ENCODE data around the gene NRF1.
"Not testable (repeated sequence)": the region's sequence is repeated elsewhere in the genome, so short reads cannot be mapped to it uniquely, and the experiment has no call there.

The NRF1 gene

DNA sequence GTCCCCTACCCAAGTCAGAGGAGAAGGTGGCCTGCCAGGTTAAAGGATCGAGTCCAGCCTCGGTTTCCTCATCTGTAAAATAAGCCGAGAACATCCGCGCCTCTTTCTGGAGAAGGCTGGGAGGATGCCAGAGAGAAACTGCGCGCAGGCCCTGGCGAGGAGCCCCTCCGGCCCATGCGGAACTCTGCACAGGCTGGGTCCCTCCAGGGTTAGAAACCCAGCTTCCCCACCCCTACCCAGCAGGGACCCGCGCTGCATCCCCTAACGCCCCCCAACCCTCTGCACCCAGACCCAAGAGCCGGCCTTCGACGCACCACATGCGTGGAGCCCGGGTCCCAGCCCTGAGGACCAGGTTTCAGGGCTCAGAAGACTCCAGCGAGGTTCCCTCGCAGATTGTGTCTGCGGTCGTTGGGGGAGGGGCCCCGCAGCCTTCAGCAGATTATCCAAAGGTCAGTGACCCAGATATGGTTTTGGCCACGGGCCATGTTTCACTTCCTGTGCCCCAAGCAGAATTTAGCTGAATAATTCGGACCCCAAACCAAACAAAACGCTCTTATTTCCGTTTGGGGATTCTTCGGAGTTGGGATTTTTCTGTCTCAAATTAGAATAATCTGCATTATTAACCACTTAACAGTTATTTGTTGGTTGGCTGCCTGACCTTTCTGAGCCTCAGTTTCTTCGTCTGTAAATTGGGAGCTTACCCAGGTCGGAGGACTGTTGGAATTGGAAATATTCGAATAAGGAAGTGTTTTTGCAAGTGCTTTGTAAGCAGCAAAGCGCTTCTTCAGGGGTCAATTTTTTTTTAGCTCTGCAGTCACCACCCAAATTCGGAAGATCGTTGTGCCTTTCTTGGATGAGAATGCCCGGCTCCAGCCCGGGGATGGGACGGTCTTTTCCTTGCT is 173.5 kb downstream of the NRF1 start:
- no peak for DNase-seq

DNA sequence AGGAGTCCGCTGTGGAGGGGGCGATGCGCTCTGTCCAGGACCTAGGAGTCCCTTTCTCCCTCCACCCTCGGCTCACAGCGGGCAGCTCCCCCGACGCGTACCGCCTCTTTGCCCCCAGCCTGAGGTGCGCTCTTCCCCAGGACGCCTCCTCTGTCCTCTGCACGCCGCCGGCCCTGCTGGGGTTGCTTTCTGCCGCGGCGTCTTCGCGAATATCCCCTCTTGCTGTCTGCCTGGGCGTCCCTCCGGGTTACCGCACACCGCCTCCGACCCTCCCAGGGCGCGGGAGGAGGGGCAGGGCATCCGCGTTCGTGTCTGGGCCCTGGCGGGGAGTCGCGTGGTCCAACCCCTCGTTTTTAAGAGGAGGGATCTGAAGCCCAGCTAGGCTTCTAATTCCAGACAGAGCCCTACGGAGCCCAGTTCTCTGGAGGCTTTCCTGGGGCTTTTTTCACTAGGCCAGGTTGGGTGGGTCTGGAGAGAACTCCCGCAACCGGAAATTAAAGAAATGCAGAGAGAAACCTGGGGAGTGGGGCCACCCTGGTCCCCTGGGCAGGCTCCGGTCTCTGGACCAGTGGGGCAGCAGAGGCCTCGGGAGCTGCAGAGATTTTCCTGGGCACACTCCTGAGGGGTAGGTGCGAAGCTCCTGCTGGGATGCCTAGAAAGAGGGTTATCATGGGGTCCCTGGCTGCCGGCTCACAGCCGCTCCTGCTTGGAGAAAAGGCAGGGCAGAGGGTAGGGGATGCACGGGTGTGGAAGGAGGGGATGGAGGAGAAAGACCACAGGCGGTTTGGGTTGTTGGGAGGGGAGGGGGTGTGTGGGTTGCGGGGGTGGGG is 174.4 kb downstream of the NRF1 start:
- no peak for DNase-seq

DNA sequence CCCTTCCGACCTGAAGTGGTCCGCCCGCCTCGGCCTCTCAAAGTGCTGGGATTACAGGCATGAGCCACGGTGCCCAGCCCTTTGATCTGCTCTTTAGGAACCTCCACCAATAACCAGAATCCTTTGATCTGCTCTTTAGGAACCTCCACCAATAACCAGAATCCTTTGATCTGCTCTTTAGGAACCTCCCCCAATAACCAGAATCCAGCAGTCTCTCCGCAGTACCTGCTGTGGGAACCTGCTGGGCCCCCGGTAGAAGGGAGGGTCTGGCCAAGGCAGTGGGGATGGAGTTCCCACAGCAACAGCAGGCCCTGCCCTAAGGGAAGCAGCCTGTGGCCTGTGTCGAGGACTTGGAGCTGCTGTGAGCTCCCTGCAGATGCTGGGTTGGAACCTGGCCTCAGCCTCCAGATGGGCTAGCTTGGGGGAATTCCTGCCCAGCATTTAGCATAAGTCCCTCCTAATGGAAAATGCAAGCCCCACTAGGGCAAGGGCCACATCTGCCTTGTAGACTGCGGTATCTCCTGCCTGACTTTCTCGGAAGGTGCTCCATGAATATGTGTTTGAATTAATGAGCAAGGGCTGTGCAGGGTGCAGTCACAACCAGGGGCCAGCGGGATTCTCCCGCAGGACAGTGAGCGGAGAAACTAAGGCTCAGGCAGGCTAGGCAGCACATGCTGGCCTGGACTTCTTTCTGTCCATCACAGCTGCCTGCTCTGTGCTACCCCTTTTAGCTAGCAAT is 175.5 kb downstream of the NRF1 start:
- no peak for DNase-seq

DNA sequence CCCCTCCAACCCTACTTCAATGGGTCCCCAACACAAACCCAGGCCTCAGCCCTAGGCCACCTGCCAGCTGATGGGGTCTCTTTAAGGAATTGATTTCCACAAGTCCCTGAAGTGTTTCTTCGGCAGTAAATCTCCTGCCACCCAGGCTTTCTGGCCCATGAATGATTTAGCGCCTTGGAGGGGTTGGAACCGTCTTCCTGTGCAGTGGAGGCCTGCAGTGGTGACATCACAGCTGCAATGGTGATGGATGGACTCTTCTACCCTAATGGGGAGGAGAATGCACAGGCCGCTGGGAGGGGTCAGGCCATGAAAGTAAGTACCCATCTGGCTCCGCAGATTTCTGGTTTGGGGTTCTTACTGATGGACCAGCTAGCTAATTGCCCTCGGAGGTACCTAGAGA is 177.5 kb downstream of the NRF1 start:
- no peak for DNase-seq

GRCh38 chr7:129789652-129790051 is 178.1 kb downstream of the NRF1 start:
- DNase-seq: no peak

- no peak for DNase-seq
These were observed 178.6 kb downstream of the NRF1 start for GRCh38 chr7:129790136-129790535.

DNA sequence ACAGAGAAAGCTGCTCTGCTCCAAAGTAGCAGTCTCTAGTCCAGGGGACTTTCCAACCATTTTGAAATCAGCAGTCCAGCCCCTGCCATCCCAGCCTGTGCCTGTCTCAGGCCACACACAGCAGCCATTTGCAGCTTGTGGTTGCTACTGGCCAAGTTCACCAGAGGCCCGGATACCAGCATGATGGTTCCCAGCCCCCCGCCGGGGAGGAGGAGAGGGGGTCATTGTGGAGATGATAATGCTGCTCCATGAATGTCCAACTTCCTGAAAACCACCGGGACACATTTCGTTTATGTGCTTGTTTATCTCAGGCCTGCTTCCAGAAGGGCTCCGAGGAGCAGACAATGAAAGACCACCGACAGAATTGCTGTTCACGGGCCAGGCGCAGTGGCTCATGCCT is 181.2 kb downstream of the NRF1 start:
- no peak for DNase-seq

GRCh38 chr7:129793506-129794310 is 182.2 kb downstream of the NRF1 start:
- no peak for DNase-seq

DNA sequence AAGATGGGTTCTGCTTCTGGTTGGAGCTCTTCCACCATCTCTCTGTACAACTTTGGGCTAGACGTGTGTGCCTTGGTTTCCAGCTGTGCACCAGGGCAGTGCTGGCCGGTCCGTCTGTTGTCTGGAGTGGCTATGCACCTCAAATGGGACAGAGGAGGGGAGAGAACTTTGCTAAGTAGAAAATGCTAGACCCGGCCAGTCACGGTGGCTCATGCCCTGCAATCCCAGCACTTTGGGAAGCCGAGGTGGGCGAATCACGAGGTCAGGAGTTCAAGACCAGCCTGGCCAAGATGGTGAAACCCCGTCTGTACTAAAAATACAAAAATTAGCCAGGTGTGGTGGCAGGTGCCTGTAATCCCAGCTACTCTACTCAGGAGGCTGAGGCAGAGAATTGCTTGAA is 182.9 kb downstream of the NRF1 start:
- not testable (repeated sequence) for DNase-seq

GRCh38 chr7:129796186-129796775 is 184.8 kb downstream of the NRF1 start:
- DNase-seq: no peak

GRCh38 chr7:129797214-129797789 is 185.8 kb downstream of the NRF1 start:
- no peak for DNase-seq

DNA sequence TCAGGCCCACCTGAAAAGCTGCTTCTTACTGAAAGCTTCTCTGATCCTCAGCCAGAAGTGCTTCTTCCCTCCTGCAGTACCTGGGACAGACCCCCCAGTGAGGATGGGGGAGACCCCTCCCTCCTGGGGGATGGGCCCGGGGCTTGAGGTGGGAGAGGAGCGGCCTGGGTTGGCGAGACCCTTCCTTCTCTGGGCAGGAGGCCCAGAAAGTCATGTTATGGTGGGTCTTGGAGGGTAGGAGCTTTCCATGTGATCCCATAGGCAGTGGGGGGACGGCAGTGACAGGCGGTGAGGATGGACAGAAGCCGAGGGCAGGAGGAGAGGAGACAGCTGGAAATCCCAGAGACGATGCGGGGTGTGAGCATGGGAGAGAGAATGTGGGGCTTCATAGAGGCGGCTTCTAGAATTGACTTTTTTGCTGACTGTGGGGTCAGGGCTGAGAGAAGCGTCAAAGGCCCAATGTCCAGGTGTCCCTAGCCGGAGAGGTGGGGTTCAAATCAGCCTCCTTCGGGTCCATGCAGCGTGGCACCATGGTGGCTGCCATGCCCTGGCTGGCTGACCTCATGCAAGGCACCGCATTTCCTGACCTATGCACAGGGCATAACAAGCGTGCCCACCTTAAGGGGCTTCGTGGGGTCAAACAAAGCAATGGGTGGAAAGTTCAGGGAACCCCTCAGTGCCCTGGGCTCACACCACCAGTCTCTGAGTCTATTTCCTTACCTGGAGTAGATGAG is 187.3 kb downstream of the NRF1 start:
- DNase-seq: no peak

GRCh38 chr7:129799350-129799955 is 187.9 kb downstream of the NRF1 start:
- DNase-seq: no peak

DNA sequence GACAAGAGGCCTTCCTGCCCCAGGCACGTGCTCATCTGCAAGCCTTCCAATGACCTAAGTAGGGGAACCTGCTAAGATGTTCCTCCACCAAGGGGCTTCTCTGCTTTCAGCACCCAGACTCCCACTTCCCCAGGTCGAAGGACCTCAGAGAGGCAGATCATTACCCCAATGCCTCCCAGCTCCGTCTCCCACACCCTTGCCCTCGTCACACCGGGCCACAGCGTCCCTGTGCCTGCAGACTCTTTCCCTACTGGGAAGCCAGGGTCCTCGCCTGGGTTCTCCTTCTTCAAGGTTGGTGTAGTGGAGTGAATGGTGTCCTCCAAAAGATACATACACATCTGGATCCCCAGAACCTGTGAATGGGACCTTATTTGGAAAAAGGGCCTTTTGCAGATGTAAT is 189.4 kb downstream of the NRF1 start:
- DNase-seq: no peak

DNA sequence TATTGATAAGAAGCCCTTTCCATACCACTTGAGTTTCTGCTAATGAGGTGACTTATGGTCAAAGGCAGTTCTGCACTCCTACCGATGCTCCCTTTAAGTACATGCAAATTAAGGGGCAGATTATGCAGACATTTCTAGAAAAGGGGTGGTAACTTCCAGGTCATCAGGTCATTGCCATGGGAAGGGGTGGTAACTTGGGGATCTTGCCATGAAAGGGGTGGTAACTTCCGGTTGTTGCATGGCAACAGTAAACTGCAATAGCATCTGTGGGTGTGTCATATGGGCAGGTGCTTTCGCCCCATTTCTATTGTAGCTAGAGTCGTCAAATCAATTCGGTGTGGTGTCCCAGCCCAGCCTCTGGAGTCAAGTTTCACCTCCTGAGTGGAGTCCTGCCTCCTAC is 190.4 kb downstream of the NRF1 start:
- no peak for DNase-seq

GRCh38 chr7:129803546-129804081 is 192.1 kb downstream of the NRF1 start:
- DNase-seq: no peak

DNA sequence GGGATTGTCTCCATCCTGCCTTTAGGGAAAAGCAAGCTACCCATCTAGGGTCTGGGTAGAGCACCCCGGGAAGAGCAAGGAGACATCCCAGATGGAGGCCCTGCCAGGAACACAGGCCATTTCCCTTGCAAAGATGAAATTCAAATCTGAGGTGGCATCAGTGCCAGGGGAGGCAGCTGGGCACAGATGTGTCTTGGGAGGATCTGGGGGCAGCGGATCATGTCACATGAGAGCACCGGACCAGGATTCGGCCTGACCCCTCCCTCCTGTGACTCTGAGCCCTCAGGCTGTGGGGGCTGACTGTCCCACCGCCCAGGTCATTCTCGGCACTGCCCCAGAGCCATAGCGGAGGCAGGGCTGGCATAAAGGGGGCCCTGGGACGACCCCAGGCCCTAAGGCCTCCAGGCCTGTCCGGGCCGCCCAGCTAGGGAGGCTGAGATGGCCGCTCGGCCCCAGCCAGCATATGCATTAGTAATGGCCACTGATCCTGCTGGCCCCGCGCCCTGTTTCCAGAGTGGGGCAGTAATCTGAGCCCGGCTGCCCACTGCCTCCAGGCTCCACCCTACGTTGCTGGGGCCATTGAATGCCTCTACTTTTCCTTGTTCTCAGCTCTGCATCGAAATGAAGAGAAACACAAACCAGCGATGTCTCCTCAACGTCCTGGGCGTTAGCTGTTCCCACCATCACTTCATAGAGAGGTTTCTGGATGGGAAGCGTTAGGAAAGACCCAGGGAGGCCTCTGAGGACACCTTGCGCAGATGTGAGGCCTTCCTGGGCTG is 192.8 kb downstream of the NRF1 start:
- DNase-seq: no peak

- DNase-seq: no peak
These were observed 193.6 kb downstream of the NRF1 start for GRCh38 chr7:129804890-129805719.

Measured in CD4-positive, alpha-beta T cell treated with Interleukin-4 for 4 hours (primary cell).